Astrocyte of the spinal cord (primary cell): ENCODE data around the gene MEPE.
"Not testable (repeated sequence)": the region's sequence is repeated elsewhere in the genome, so short reads cannot be mapped to it uniquely, and the experiment has no call there.

Experiments
- DNase-seq: peaks from one replicate; pipeline ENCODE4 v3.0.0; 2011; ENCODE audit warnings: low read depth, low spot score
- H3K4me3 ChIP-seq: 2 replicates; pipeline ENCODE4 v1.5.1; 2011; ENCODE audit warnings: low read depth, mild to moderate bottlenecking, low read length, moderate library complexity
- in situ Hi-C: cut with HindIII; loops from 2 replicates; pipeline ENCODE4 v1.10.0; 2017; ENCODE audit warnings: low sequenced_read_pairs
- TF ChIP-seq, protein P1 (sequence below): IDR thresholded peaks from 2 replicates; pipeline ENCODE4 v1.5.1; 2012; ENCODE audit warnings: low read depth, mild to moderate bottlenecking, low read length, inconsistent platforms

The MEPE gene

DNA sequence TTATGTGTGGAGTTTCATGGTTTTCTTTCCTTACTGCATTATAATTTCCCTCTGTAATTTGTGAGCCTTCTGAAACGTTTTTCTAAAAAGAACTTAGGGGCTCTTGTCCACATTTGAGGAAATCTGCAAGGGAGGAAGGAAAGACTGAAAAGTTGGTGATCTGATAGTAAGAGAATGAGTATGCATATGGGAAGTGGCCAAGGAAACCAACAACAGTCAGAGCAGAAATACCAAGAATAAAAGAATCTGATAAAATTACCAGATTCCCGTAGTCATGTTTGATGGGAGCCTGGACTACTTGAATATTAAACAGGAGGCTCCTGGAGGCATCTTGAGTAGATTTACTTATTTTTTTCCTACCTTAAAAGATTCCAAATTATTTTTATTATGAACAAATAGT lies 50.1 kb downstream of the MEPE start:
- no peak for DNase-seq
- TF ChIP-seq, protein P1, sequence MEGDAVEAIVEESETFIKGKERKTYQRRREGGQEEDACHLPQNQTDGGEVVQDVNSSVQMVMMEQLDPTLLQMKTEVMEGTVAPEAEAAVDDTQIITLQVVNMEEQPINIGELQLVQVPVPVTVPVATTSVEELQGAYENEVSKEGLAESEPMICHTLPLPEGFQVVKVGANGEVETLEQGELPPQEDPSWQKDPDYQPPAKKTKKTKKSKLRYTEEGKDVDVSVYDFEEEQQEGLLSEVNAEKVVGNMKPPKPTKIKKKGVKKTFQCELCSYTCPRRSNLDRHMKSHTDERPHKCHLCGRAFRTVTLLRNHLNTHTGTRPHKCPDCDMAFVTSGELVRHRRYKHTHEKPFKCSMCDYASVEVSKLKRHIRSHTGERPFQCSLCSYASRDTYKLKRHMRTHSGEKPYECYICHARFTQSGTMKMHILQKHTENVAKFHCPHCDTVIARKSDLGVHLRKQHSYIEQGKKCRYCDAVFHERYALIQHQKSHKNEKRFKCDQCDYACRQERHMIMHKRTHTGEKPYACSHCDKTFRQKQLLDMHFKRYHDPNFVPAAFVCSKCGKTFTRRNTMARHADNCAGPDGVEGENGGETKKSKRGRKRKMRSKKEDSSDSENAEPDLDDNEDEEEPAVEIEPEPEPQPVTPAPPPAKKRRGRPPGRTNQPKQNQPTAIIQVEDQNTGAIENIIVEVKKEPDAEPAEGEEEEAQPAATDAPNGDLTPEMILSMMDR, result no peak
- in situ Hi-C loops, result no loop called here
- H3K4me3 ChIP-seq, result no peak overlapping the region

DNA sequence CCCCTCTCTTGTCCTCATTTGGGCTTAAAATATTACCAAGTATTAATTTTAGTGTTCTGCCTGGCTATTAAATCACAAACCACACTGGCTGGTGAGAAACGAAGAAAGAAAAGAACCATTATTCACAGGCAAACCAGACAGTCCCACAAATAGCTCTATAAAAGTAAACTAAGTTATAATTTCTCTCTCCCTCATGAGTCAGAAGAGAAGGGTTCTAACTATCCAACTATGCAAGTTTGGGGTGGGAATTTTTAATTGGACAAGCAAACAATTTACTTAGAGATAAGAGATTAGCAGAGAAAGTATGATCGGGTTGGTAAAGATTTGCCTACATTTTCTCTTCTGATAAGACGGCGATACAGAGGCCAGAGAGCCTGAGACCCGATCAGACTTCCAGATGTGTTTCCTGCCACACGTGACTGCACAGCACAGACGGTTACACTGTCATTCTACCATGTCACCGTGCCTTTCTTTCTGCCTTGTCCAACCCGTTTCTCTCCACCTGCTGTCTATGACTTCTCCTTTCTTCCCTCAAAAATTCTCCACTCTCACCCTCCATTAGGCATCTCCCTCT lies 52.3 kb downstream of the MEPE start:
- DNase-seq, result no peak
- TF ChIP-seq, protein P1, result no peak
- H3K4me3 ChIP-seq, result no peak overlapping the region
- in situ Hi-C loops, result no loop called here

DNA sequence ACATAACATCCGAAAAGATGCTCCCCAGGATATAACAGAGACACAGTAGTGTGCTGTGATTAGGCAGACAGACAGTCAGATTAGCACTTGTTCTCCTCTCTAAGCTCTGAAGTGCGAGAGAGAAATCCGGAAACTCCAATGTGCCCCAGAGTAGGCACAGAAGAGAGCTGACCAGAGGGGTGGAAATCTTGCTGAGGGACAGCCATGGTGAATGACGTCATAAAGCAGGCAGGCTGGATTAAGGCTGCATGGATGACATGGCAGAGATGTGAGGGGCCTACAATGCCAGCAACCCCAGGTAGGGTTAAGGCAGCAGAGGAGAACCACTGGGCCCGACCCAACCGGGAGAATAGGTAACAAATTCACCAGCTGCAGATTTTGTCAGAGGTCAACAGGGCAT lies 53.3 kb downstream of the MEPE start:
- no peak overlapping the region for H3K4me3 ChIP-seq
- in situ Hi-C loops, result no loop called here
- DNase-seq, result no peak
- TF ChIP-seq, protein P1, result no peak

DNA sequence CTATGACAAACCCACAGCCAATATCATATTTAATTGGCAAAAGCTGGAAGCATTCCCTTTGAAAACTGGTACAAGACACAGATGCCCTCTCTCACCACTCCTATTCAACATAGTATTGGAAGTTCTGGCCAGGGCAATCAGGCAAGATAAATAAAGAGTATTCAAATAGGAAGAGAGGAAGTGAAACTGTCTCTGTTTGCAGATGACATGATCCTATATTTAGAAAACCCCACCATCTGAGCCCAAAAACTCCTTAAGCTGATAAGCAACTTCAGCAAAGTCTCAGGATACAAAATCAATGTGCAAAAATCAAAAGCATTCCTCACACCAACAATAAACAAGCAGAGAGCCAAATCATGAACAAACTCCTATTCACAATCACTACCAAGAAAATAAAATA lies 58.0 kb downstream of the MEPE start:
- in situ Hi-C loops, result not testable (repeated sequence)

DNA sequence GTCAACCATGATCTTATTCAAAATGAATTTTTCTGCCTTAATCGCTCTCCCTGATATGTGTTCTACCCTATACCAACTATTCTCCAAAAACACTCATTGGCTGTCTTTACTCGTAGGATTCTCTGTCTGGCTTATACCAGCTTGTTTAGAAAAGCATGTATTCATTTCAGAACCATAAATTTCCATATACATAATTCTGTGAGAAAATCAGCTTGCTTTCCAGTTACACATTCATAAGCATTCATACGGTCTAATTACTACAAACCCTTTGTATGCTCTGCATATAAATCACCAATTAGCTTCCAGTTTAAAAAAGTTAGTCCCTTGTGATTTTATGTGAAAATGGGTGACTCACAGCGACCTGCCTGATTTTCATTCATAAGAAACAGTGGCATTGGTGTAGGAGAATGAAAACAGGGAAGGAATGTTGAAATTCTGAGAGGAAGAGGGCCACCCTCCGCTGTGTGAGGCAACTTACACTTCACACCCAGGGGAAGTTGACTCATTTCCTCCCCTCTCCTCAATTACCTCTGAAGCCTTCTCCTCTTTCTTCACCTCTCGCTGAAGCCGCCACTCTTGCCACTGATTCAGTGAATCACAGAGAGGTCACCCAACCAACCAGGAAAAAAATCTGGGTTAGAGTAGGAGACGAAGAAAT lies 63.3 kb downstream of the MEPE start:
- no peak overlapping the region for H3K4me3 ChIP-seq
- in situ Hi-C loops, result no loop called here
- DNase-seq, result peak; percentile 85
- TF ChIP-seq, protein P1, result no peak

More for the DNA sequence above, 58.0 kb downstream of the MEPE start:
- H3K4me3 ChIP-seq, DNase-seq: not testable (repeated sequence)
